Stomach (tissue), 9 donors: Measurements from ENCODE around the gene SMAD1. TPM values are rescaled to one million over a fixed set of nuclear protein-coding genes. Genes with fewer than 3 reads are reported as not detected.

ENCODE experiments used
- DNase-seq, 2 donors: peaks; one replicate each; pipeline versions ENCODE4 v3.0.0 to v3.0.0-alpha.2; 2013 to 2019
- H3K27ac ChIP-seq, 5 donors: fragments of 200-600 bp in 4 of 5; sonication (generic) in 4 of 5; one replicate each; pipeline ENCODE4 v1.5.1; 2013 to 2019; ENCODE audit warnings: mild to moderate bottlenecking in 1 of 5, moderate library complexity in 1 of 5
- H3K27me3 ChIP-seq, 3 donors: fragments of 200-600 bp; sonication (generic); one replicate each; pipeline ENCODE4 v1.5.1; 2017 to 2019; ENCODE audit warnings: mixed run types in 1 of 3
- H3K36me3 ChIP-seq, 4 donors: fragments of 200-600 bp; sonication (generic); 1 replicate in 3 of 4; 2 replicates in 1 of 4; pipeline ENCODE4 v1.5.1; 2016 to 2019
- H3K4me1 ChIP-seq, 4 donors: fragments of 200-600 bp; sonication (generic); one replicate each; pipeline ENCODE4 v1.5.1; 2016 to 2019
- H3K4me3 ChIP-seq, 4 donors: fragments of 200-600 bp; sonication (generic) in 3 of 4; one replicate each; pipeline ENCODE4 v1.5.1; 2016 to 2019; ENCODE audit warnings: mild to moderate bottlenecking in 1 of 4
- H3K9me3 ChIP-seq, 4 donors: fragments of 200-600 bp; sonication (generic); one replicate each; pipeline ENCODE4 v1.5.1; 2016 to 2019
- EP300 ChIP-seq: sonication (generic); formaldehyde crosslinking; IDR thresholded peaks from one replicate; pipeline ENCODE4 v1.6.1; 2017; ENCODE audit warnings: antibody characterized with exemption
- POLR2A ChIP-seq, 4 donors: fragments of 450-650 bp; IDR thresholded peaks; one replicate each; pipeline ENCODE4 v1.6.1; 2016; ENCODE audit warnings: antibody characterized with exemption in 4 of 4, control low read depth in 2 of 4, mild to moderate bottlenecking in 1 of 4, moderate library complexity in 1 of 4
- POLR2AphosphoS5 ChIP-seq, 3 donors: sonication (generic); formaldehyde crosslinking; IDR thresholded peaks; one replicate each; pipeline ENCODE4 v1.6.1; 2016; ENCODE audit warnings: antibody characterized with exemption in 3 of 3
- WGBS, 5 donors: extraction: QIAGEN DNeasy Blood & Tissue Kit in 3 of 5; methylation state at CpG; one replicate each; pipeline versions ENCODE4 v1.1.5 to v1.1.7; 2013 to 2018; 5-methylcytosine and 5-hydroxymethylcytosine counted together
- intact Hi-C: fragments of 100-400 bp; cut with DNase I; formaldehyde crosslinking; loops from one replicate; pipeline ENCODE4 v1.15.1; 2023; ENCODE audit warnings: low total_unique reads
- polyA plus RNA-seq, 3 donors: library from polyadenylated mRNA; stranded (reverse); fragments of 200-250 nt; gene quantifications; one replicate each; pipeline ENCODE4 v1.2.3, GENCODE V29; 2013
- total RNA-seq, 5 donors: library from RNA; depleted of rRNA; stranded (reverse); fragments of >200 nt; gene quantifications; one replicate each; pipeline versions ENCODE4 v1.1.0 to v1.2.3, GENCODE V29; 2014 to 2016
- TF ChIP-seq, protein P1 (sequence below), 7 experiments: fragments of 450-650 bp in 4 of 7; fragments of 200-600 bp in 3 of 7; sonication (generic) in 3 of 7; IDR thresholded peaks; one replicate each; pipeline ENCODE4 v1.5.1; 2016 to 2019; ENCODE audit warnings: antibody characterized with exemption in 7 of 7, control low read depth in 2 of 7, mild to moderate bottlenecking in 1 of 7
- donor health status: healthy with polysubstance abuse.
- donor health status: Bipolar disorder and iron deficiency.
- donor health status: healthy.

The SMAD1 gene
- total and polyA plus RNA-seq, 8 donors = 3.6 to 50.5 (median 12.4) TPM

- H3K27me3 ChIP-seq = no peaks in the 10 kb centered on the region
- H3K27ac ChIP-seq = no peak overlapping the region
- no peak for DNase-seq
- TF ChIP-seq EP300 (no peak), POLR2AphosphoS5 (IDR thresholded peaks at IDR 0.05) (no peak), POLR2A (IDR thresholded peaks at IDR 0.05) (no peak)
- TF ChIP-seq, protein P1, sequence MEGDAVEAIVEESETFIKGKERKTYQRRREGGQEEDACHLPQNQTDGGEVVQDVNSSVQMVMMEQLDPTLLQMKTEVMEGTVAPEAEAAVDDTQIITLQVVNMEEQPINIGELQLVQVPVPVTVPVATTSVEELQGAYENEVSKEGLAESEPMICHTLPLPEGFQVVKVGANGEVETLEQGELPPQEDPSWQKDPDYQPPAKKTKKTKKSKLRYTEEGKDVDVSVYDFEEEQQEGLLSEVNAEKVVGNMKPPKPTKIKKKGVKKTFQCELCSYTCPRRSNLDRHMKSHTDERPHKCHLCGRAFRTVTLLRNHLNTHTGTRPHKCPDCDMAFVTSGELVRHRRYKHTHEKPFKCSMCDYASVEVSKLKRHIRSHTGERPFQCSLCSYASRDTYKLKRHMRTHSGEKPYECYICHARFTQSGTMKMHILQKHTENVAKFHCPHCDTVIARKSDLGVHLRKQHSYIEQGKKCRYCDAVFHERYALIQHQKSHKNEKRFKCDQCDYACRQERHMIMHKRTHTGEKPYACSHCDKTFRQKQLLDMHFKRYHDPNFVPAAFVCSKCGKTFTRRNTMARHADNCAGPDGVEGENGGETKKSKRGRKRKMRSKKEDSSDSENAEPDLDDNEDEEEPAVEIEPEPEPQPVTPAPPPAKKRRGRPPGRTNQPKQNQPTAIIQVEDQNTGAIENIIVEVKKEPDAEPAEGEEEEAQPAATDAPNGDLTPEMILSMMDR (IDR thresholded peaks at IDR 0.05) = no peak
- intact Hi-C loops = loop anchor here (10.0 kb wide), 1 partner anchor 82 kb away; no protein-coding TSS in a partner anchor
- 83 to 89% (median 85%) methylated on average over 4 of the region's 4 CpGs; no CpG with 5 or more reads in 1 of the 5 donors for WGBS, 5 donors
- H3K4me1 ChIP-seq = no peaks in the 10 kb centered on the region
- peaks cover 0 to 10% (median 8%) of the 10 kb centered on the region in 4 donors for H3K9me3 ChIP-seq
- H3K36me3 ChIP-seq = no peaks in the 10 kb centered on the region
- no peak overlapping the region for H3K4me3 ChIP-seq
These were observed 8.4 kb upstream of the SMAD1 start for GRCh38 chr4:145473203-145473602.

- Histone ChIP-seq H3K36me3 (no peaks in the 10 kb centered on the region), H3K27me3 (no peaks in the 10 kb centered on the region), H3K4me3 (no peak overlapping the region), H3K27ac (no peak overlapping the region), H3K9me3 (no peaks in the 10 kb centered on the region), H3K4me1 (peaks cover 20 to 32% (median 26%) of the 10 kb centered on the region in 4 donors)
- DNase-seq = no peak
- TF ChIP-seq POLR2A (IDR thresholded peaks at IDR 0.05) = no peak
- no peak for TF ChIP-seq POLR2AphosphoS5 (IDR thresholded peaks at IDR 0.05)
- no peak for TF ChIP-seq EP300
- TF ChIP-seq, protein P1 (IDR thresholded peaks at IDR 0.05) = no peak
- 20 to 43% (median 30%) methylated on average over 1 of the region's 1 CpG for WGBS, 5 donors
- intact Hi-C loops = no loop called here
These were observed 1.4 kb upstream of the SMAD1 start for GRCh38 chr4:145480257-145480656.

- intact Hi-C loops = no loop called here
- TF ChIP-seq POLR2A (IDR thresholded peaks at IDR 0.05) (no peak), POLR2AphosphoS5 (IDR thresholded peaks at IDR 0.05) (no peak), EP300 (no peak)
- TF ChIP-seq, protein P1 (IDR thresholded peaks at IDR 0.05) = no peak
- Histone ChIP-seq H3K36me3 (no peaks in the 10 kb centered on the region), H3K4me3 (peak overlapping the region; percentile 79 to 97 (median 90)), H3K4me1 (peaks cover 20 to 46% (median 32%) of the 10 kb centered on the region in 4 donors), H3K9me3 (no peaks in the 10 kb centered on the region), H3K27ac (peak overlapping the region; percentile 97 to 99 (median 99)), H3K27me3 (no peaks in the 10 kb centered on the region)
- no peak for DNase-seq
- WGBS, 5 donors = 0 to 1% (median 0%) methylated on average over 39 to 42 of the region's 42 CpGs; no CpG with 5 or more reads in 2 of the 5 donors
These were observed 222 bp downstream of the SMAD1 start for GRCh38 chr4:145481942-145482208.

DNA sequence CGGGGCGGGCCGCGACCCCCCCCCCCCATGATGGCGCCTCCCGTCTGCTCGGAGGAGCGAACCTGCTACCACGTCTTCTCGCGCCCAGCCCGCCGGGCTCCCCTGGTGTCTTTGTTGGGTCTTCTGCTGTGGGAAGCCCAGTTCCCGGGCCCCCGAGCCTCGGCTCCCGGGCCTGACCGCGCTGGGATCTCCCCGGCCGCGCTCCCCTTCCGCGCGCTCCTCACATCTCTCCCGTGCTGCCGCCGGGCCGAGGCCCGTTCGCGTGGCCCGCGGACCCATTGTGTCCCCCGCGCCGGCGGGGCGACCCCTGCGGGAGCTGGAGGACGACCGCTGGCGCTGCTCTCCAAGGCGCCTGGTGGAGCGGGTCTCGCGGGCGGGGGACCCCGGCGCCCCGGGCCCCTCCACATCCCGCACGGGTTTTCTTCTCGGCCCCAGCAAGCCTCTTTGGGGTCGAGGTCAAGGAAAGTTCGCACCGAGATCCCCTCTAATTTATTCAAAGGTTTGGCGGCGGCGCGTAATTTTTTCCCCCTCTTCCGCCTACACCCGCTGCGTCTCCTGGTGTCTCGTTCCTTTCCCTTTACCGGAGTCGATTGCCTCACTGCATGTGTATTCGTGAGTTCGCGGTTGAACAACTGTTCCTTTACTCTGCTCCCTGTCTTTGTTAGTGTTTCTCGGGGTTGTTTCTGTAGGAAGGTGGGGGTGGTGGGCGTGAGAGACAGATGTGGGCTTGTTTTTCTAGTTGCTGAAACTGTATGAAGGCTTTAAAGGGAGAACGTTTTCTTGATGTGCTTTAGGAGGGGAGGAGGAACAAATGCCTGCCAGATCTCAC is 770 bp downstream of the SMAD1 start:
- Histone ChIP-seq H3K4me3 (peak overlapping the region; percentile 79 to 97 (median 90)), H3K9me3 (no peaks in the 10 kb centered on the region), H3K27me3 (no peaks in the 10 kb centered on the region), H3K4me1 (peaks cover 20 to 52% (median 35%) of the 10 kb centered on the region in 4 donors), H3K27ac (peak overlapping the region; percentile 97 to 99 (median 99)), H3K36me3 (no peaks in the 10 kb centered on the region)
- TF ChIP-seq, protein P1 (IDR thresholded peaks at IDR 0.05) = no peak
- TF ChIP-seq POLR2AphosphoS5 (IDR thresholded peaks at IDR 0.05) = peak; percentile 6 to 79 (median 65)
- peak; percentile 55 to 85 for DNase-seq
- WGBS, 5 donors = 0 to 1% (median 1%) methylated on average over 24 to 73 of the region's 73 CpGs
- intact Hi-C loops = no loop called here
